Vagina (tissue), 2 donors: Measurements from ENCODE around the gene PBX1. TPM values are rescaled to one million over a fixed set of nuclear protein-coding genes. Genes with fewer than 3 reads are reported as not detected.

ENCODE experiments used
- DNase-seq, 2 donors: peaks; one replicate each; pipeline ENCODE4 v3.0.0-alpha.2; 2017; ENCODE audit errors: extremely low spot score in 2 of 2
- H3K27ac ChIP-seq: fragments of 200-600 bp; sonication (generic); one replicate; pipeline ENCODE4 v1.5.1; 2019
- H3K27me3 ChIP-seq: fragments of 200-600 bp; sonication (generic); one replicate; pipeline ENCODE4 v1.5.1; 2019
- H3K36me3 ChIP-seq, 2 donors: fragments of 200-600 bp; sonication (generic); one replicate each; pipeline ENCODE4 v1.5.1; 2017 to 2019
- H3K4me1 ChIP-seq: fragments of 200-600 bp; sonication (generic); one replicate; pipeline ENCODE4 v1.5.1; 2019
- H3K4me3 ChIP-seq, 2 donors: fragments of 200-600 bp; sonication (generic); 1 replicate in 1 of 2; 2 replicates in 1 of 2; pipeline ENCODE4 v1.5.1; 2016 to 2019
- H3K9me3 ChIP-seq: fragments of 200-600 bp; sonication (generic); one replicate; pipeline ENCODE4 v1.5.1; 2019
- POLR2A ChIP-seq, 2 donors: fragments of 450-650 bp; IDR thresholded peaks; one replicate each; pipeline ENCODE4 v1.6.1; 2017; ENCODE audit warnings: antibody characterized with exemption in 2 of 2, mild to moderate bottlenecking in 2 of 2, moderate library complexity in 2 of 2
- POLR2AphosphoS5 ChIP-seq, 2 donors: sonication (generic); formaldehyde crosslinking; IDR thresholded peaks; one replicate each; pipeline ENCODE4 v1.9.0; 2017; ENCODE audit warnings: antibody characterized with exemption in 2 of 2, mild to moderate bottlenecking in 2 of 2, low read depth in 1 of 2; ENCODE audit not compliant: insufficient read depth in 1 of 2
- intact Hi-C: fragments of 100-400 bp; cut with DNase I; formaldehyde crosslinking; loops from one replicate; pipeline ENCODE4 v1.15.1; 2023
- small RNA-seq: library from RNA; depleted of rRNA; stranded (forward); fragments of <200 nt; gene quantifications from one replicate; pipeline ENCODE3, GENCODE V24; 2016
- total RNA-seq: library from RNA; depleted of rRNA; stranded (reverse); fragments of >200 nt; gene quantifications from one replicate; pipeline ENCODE4 v1.2.3, GENCODE V29; 2016
- TF ChIP-seq, protein P1 (sequence below), 3 experiments: fragments of 450-650 bp in 2 of 3; fragments of 200-600 bp in 1 of 3; sonication (generic) in 1 of 3; IDR thresholded peaks; one replicate each; pipeline ENCODE4 v1.5.1; 2017 to 2019; ENCODE audit warnings: antibody characterized with exemption in 3 of 3, mild to moderate bottlenecking in 2 of 3, moderate library complexity in 2 of 3

PBX1 gene
- total RNA-seq, 1 donor from 2014 or later = 69.0 TPM

DNA sequence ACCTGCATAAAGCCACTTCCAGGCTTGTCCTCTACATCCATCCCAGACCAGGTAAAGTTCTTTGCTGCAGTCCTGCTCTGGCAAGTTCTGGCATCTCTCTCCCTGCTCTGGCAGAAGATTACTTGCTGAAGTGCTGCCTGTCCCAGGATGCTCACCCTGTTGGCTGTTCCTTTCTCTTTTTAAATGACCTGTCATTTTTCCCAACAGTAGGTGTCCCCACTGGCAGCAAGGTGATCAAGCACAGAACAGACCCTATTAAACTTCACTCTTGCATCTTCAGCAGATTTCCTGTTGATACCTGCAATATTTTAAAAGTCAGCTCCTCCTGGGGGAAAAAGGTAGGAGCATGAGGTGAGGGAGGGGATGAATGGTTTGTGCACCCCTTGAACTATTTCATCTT lies 332.6 kb downstream of the PBX1 start:
- Histone ChIP-seq H3K27ac (no peak overlapping the region), H3K27me3 (no peaks in the 10 kb centered on the region), H3K4me3 (no peak overlapping the region), H3K9me3 (no peaks in the 10 kb centered on the region), H3K36me3 (no peaks in the 10 kb centered on the region), H3K4me1 (no peaks in the 10 kb centered on the region)
- no peak for DNase-seq
- TF ChIP-seq, protein P1, sequence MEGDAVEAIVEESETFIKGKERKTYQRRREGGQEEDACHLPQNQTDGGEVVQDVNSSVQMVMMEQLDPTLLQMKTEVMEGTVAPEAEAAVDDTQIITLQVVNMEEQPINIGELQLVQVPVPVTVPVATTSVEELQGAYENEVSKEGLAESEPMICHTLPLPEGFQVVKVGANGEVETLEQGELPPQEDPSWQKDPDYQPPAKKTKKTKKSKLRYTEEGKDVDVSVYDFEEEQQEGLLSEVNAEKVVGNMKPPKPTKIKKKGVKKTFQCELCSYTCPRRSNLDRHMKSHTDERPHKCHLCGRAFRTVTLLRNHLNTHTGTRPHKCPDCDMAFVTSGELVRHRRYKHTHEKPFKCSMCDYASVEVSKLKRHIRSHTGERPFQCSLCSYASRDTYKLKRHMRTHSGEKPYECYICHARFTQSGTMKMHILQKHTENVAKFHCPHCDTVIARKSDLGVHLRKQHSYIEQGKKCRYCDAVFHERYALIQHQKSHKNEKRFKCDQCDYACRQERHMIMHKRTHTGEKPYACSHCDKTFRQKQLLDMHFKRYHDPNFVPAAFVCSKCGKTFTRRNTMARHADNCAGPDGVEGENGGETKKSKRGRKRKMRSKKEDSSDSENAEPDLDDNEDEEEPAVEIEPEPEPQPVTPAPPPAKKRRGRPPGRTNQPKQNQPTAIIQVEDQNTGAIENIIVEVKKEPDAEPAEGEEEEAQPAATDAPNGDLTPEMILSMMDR (IDR thresholded peaks at IDR 0.05) = no peak
- TF ChIP-seq POLR2A (IDR thresholded peaks at IDR 0.05) (no peak), POLR2AphosphoS5 (IDR thresholded peaks at IDR 0.05; ENCODE audit: insufficient read depth in 1 of 2, low read depth in 1 of 2) (no peak)
- intact Hi-C loops = no loop called here

DNA sequence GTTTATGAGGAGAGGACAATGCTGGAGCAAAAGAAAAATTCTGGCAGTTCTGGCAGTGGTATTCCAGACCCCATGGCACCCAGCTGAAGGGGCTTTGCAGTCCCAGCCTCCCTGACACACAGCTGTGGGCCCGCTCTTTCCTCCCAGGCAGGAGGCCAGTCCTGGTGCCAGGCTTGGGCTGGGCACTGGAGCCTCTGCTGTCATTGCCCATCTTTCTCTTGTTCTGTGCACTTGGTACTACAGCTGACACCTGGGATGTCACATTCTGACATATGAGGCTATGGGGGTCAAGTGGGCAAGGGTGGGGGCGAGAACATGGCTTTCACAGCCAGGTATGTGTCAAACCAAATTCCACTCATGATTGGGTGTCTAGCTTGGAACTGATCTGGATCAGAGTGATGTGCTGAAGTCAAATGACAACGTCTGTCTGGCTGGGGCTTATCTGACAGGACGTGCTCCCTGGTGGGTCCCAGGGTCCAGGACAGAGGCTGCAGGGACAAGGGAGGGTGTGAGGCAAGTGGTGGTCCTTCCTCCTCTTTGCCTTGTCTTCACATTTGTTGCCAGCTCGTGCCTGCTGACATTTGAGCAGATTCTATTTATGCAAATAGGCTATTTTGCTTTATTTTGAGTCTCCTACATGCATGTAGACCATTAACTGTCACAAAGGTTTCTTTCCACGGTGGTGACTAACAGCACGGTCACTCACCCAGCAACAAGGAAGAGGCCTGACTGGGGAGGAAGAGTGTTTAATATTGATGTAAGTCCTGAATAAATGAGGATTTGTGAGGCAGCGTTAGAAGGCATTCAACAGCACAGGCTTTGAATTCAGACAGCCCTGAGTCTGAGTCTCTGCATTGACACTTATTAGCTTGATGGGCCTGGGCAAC lies 336.3 kb downstream of the PBX1 start:
- TF ChIP-seq, protein P1 (IDR thresholded peaks at IDR 0.05) = no peak
- TF ChIP-seq POLR2AphosphoS5 (IDR thresholded peaks at IDR 0.05; ENCODE audit: insufficient read depth in 1 of 2, low read depth in 1 of 2) = no peak
- TF ChIP-seq POLR2A (IDR thresholded peaks at IDR 0.05) = no peak
- Histone ChIP-seq H3K9me3 (no peaks in the 10 kb centered on the region), H3K4me3 (no peak overlapping the region), H3K36me3 (no peaks in the 10 kb centered on the region), H3K27ac (no peak overlapping the region), H3K27me3 (no peaks in the 10 kb centered on the region), H3K4me1 (no peaks in the 10 kb centered on the region)
- no peak for DNase-seq
- intact Hi-C loops = no loop called here

DNA sequence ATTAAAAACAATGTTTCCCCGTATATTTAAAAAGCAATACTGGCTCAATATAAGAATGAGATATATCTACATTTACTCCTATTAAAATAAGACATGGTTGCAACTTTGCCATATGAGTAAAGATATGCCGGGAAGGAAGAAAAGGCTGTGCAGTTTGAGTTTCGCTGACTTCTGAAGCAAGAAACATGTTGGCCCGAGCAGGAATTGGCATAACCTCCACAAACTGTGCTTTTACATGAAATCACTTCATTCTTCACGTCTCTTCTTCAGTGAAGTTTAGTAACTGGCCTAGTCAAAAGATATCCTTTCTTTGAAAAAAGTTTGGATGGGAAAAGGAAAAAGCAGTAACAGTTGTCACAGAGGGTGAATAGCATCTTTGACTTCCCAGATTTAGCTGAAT lies 342.0 kb downstream of the PBX1 start:
- no peak for DNase-seq
- Histone ChIP-seq H3K4me3 (no peak overlapping the region), H3K9me3 (no peaks in the 10 kb centered on the region), H3K4me1 (no peaks in the 10 kb centered on the region), H3K36me3 (no peaks in the 10 kb centered on the region), H3K27ac (no peak overlapping the region), H3K27me3 (no peaks in the 10 kb centered on the region)
- TF ChIP-seq, protein P1 (IDR thresholded peaks at IDR 0.05) = no peak
- TF ChIP-seq POLR2AphosphoS5 (IDR thresholded peaks at IDR 0.05; ENCODE audit: insufficient read depth in 1 of 2, low read depth in 1 of 2) = no peak
- TF ChIP-seq POLR2A (IDR thresholded peaks at IDR 0.05) = no peak
- intact Hi-C loops = no loop called here

Small RNA genes within 50 kb of the gene (small RNA-seq; reads per million reads assigned to genes)
- gene RF00017 (not detected), gene RF00019 (not detected), gene RNU6-171P (not detected)
